Karpas-422 (cell line): Measurements from ENCODE around the gene MTNR1A. TPM values are rescaled to one million over a fixed set of nuclear protein-coding genes. Genes with fewer than 3 reads are reported as not detected.

Source experiments
- DNase-seq: peaks from one replicate; pipeline ENCODE4 v3.0.0-alpha.2; 2015
- H2AFZ ChIP-seq: fragments of 200-600 bp; sonication (generic); 2 replicates; pipeline ENCODE4 v1.6.1; 2014; ENCODE audit warnings: antibody characterized with exemption, low read length, mixed read lengths
- H3K27ac ChIP-seq: fragments of 200-600 bp; sonication (generic); 2 replicates; pipeline ENCODE4 v1.5.1; 2014; ENCODE audit warnings: mild to moderate bottlenecking, low read length, moderate library complexity
- H3K27me3 ChIP-seq: fragments of 200-600 bp; sonication (generic); 2 replicates; pipeline ENCODE4 v1.6.1; 2014; ENCODE audit warnings: low read length, mixed read lengths
- H3K36me3 ChIP-seq: fragments of 200-600 bp; sonication (generic); 2 replicates; pipeline ENCODE4 v1.6.1; 2014; ENCODE audit warnings: low read length, mixed read lengths; ENCODE audit not compliant: insufficient read depth
- H3K4me1 ChIP-seq: fragments of 200-600 bp; sonication (generic); 2 replicates; pipeline ENCODE4 v1.6.1; 2014; ENCODE audit warnings: mild to moderate bottlenecking, low read length, mixed read lengths
- H3K4me2 ChIP-seq: fragments of 200-600 bp; sonication (generic); 2 replicates; pipeline ENCODE4 v1.6.1; 2014; ENCODE audit warnings: low read length, low read depth, mild to moderate bottlenecking; ENCODE audit not compliant: poor library complexity, severe bottlenecking
- H3K4me3 ChIP-seq: fragments of 200-600 bp; sonication (generic); 2 replicates; pipeline ENCODE4 v1.5.1; 2014; ENCODE audit warnings: mild to moderate bottlenecking, antibody characterized with exemption, low read length, mixed read lengths
- H3K79me2 ChIP-seq: fragments of 200-600 bp; sonication (generic); 2 replicates; pipeline ENCODE4 v1.6.1; 2014; ENCODE audit warnings: mild to moderate bottlenecking, low read length, mixed read lengths
- H3K9ac ChIP-seq: fragments of 200-600 bp; sonication (generic); 2 replicates; pipeline ENCODE4 v1.6.0; 2014; ENCODE audit warnings: low read length
- H3K9me2 ChIP-seq: fragments of 200-600 bp; sonication (generic), shearing (Covaris generic); replicated peaks from 2 replicates; pipeline ENCODE4 v1.6.0; 2014; ENCODE audit warnings: mild to moderate bottlenecking, low read length, moderate library complexity; ENCODE audit not compliant: insufficient read depth
- H3K9me3 ChIP-seq: fragments of 300-700, 200-600 bp; sonication (generic); 2 replicates; pipeline ENCODE4 v1.6.1; 2014; ENCODE audit warnings: low read length, mixed read lengths
- H4K20me1 ChIP-seq: fragments of 200-600 bp; sonication (generic); 2 replicates; pipeline ENCODE4 v1.6.1; 2014; ENCODE audit warnings: mild to moderate bottlenecking, antibody characterized with exemption, low read length, low read depth; ENCODE audit not compliant: insufficient read depth
- total RNA-seq: library from RNA; depleted of rRNA; stranded (reverse); fragments of >200 nt; shearing (Covaris generic); gene quantifications from 2 replicates; pipeline ENCODE4 v1.2.3, GENCODE V29; 2014; ENCODE audit warnings: low replicate concordance

Gene MTNR1A
- total RNA-seq, 1 experiment from 2014 or later = not detected

- Histone ChIP-seq H2AFZ (no peak overlapping the region), H3K4me3 (no peak overlapping the region), H3K9me2 (no peaks in the 10 kb centered on the region), H3K27me3 (no peaks in the 10 kb centered on the region), H3K4me1 (no peaks in the 10 kb centered on the region), H3K9me3 (no peaks in the 10 kb centered on the region), H4K20me1 (no peaks in the 10 kb centered on the region), H3K9ac (no peak overlapping the region), H3K4me2 (no peak overlapping the region), H3K27ac (no peak overlapping the region), H3K79me2 (no peaks in the 10 kb centered on the region), H3K36me3 (no peaks in the 10 kb centered on the region)
- DNase-seq = no peak
Observed at GRCh38 chr4:186580669-186581068, 25.3 kb upstream of the MTNR1A start.

GRCh38 chr4:186570193-186570996 is 15.0 kb upstream of the MTNR1A start:
- Histone ChIP-seq H3K4me3 (no peak overlapping the region), H3K9ac (no peak overlapping the region), H3K9me2 (no peaks in the 10 kb centered on the region), H3K4me2 (no peak overlapping the region), H4K20me1 (no peaks in the 10 kb centered on the region), H3K79me2 (no peaks in the 10 kb centered on the region), H3K9me3 (no peaks in the 10 kb centered on the region), H3K27ac (no peak overlapping the region), H3K36me3 (no peaks in the 10 kb centered on the region), H3K4me1 (no peaks in the 10 kb centered on the region), H2AFZ (no peak overlapping the region), H3K27me3 (no peaks in the 10 kb centered on the region)
- no peak for DNase-seq

- H3K27ac ChIP-seq = no peak overlapping the region
- no peaks in the 10 kb centered on the region for H3K9me3 ChIP-seq
- H3K4me2 ChIP-seq = no peak overlapping the region
- H3K9me2 ChIP-seq = no peaks in the 10 kb centered on the region
- no peaks in the 10 kb centered on the region for H3K4me1 ChIP-seq
- no peaks in the 10 kb centered on the region for H3K27me3 ChIP-seq
- no peak overlapping the region for H2AFZ ChIP-seq
- no peaks in the 10 kb centered on the region for H4K20me1 ChIP-seq
- H3K79me2 ChIP-seq = no peaks in the 10 kb centered on the region
- no peak for DNase-seq
- no peak overlapping the region for H3K9ac ChIP-seq
- no peaks in the 10 kb centered on the region for H3K36me3 ChIP-seq
- H3K4me3 ChIP-seq = no peak overlapping the region
Observed at GRCh38 chr4:186569533-186570192, 14.3 kb upstream of the MTNR1A start.

- DNase-seq = no peak
- Histone ChIP-seq H3K36me3 (no peaks in the 10 kb centered on the region), H3K9ac (no peak overlapping the region), H3K9me2 (no peaks in the 10 kb centered on the region), H3K27ac (no peak overlapping the region), H4K20me1 (no peaks in the 10 kb centered on the region), H3K4me3 (no peak overlapping the region), H3K79me2 (no peaks in the 10 kb centered on the region), H3K4me2 (no peak overlapping the region), H3K27me3 (no peaks in the 10 kb centered on the region), H2AFZ (no peak overlapping the region), H3K9me3 (no peaks in the 10 kb centered on the region), H3K4me1 (no peaks in the 10 kb centered on the region)
Observed at GRCh38 chr4:186566068-186566467, 10.7 kb upstream of the MTNR1A start.

GRCh38 chr4:186563761-186564160 is 8.4 kb upstream of the MTNR1A start:
- no peak overlapping the region for H3K9ac ChIP-seq
- no peak overlapping the region for H2AFZ ChIP-seq
- H3K27ac ChIP-seq = no peak overlapping the region
- no peaks in the 10 kb centered on the region for H3K9me2 ChIP-seq
- H3K27me3 ChIP-seq = no peaks in the 10 kb centered on the region
- DNase-seq = no peak
- H3K4me2 ChIP-seq = no peak overlapping the region
- H3K79me2 ChIP-seq = no peaks in the 10 kb centered on the region
- no peaks in the 10 kb centered on the region for H4K20me1 ChIP-seq
- no peaks in the 10 kb centered on the region for H3K36me3 ChIP-seq
- H3K4me1 ChIP-seq = no peaks in the 10 kb centered on the region
- no peaks in the 10 kb centered on the region for H3K9me3 ChIP-seq
- no peak overlapping the region for H3K4me3 ChIP-seq

- no peaks in the 10 kb centered on the region for H4K20me1 ChIP-seq
- DNase-seq = no peak
- no peak overlapping the region for H3K4me3 ChIP-seq
- H3K27ac ChIP-seq = no peak overlapping the region
- no peaks in the 10 kb centered on the region for H3K36me3 ChIP-seq
- no peak overlapping the region for H3K9ac ChIP-seq
- no peaks in the 10 kb centered on the region for H3K9me2 ChIP-seq
- no peak overlapping the region for H2AFZ ChIP-seq
- H3K4me2 ChIP-seq = no peak overlapping the region
- H3K79me2 ChIP-seq = no peaks in the 10 kb centered on the region
- H3K4me1 ChIP-seq = no peaks in the 10 kb centered on the region
- no peaks in the 10 kb centered on the region for H3K9me3 ChIP-seq
- H3K27me3 ChIP-seq = no peaks in the 10 kb centered on the region
Observed at GRCh38 chr4:186561748-186562147, 6.4 kb upstream of the MTNR1A start.

GRCh38 chr4:186560647-186561046 is 5.3 kb upstream of the MTNR1A start:
- H3K79me2 ChIP-seq = no peaks in the 10 kb centered on the region
- no peak overlapping the region for H3K9ac ChIP-seq
- DNase-seq = no peak
- no peak overlapping the region for H3K4me2 ChIP-seq
- no peaks in the 10 kb centered on the region for H3K9me3 ChIP-seq
- no peak overlapping the region for H3K4me3 ChIP-seq
- H3K4me1 ChIP-seq = no peaks in the 10 kb centered on the region
- H4K20me1 ChIP-seq = no peaks in the 10 kb centered on the region
- H3K27ac ChIP-seq = no peak overlapping the region
- no peak overlapping the region for H2AFZ ChIP-seq
- H3K9me2 ChIP-seq = no peaks in the 10 kb centered on the region
- no peaks in the 10 kb centered on the region for H3K27me3 ChIP-seq
- no peaks in the 10 kb centered on the region for H3K36me3 ChIP-seq

GRCh38 chr4:186557486-186557885 is 2.1 kb upstream of the MTNR1A start:
- Histone ChIP-seq H3K27ac (no peak overlapping the region), H4K20me1 (no peaks in the 10 kb centered on the region), H2AFZ (no peak overlapping the region), H3K4me1 (no peaks in the 10 kb centered on the region), H3K9me2 (no peaks in the 10 kb centered on the region), H3K27me3 (no peaks in the 10 kb centered on the region), H3K36me3 (no peaks in the 10 kb centered on the region), H3K9me3 (no peaks in the 10 kb centered on the region), H3K4me3 (no peak overlapping the region), H3K9ac (no peak overlapping the region), H3K4me2 (no peak overlapping the region), H3K79me2 (no peaks in the 10 kb centered on the region)
- DNase-seq = no peak
